DND-41 (cell line): ENCODE measurements around the gene FARP1.

Experiments
- CTCF ChIP-seq: IDR thresholded peaks from 2 replicates; pipeline ENCODE4 v1.5.1; 2012; ENCODE audit warnings: borderline replicate concordance, low read length, moderate library complexity, mild to moderate bottlenecking; ENCODE audit not compliant: poor library complexity, severe bottlenecking; ENCODE audit errors: extremely low read depth
- EZH2 ChIP-seq: IDR thresholded peaks from 3 replicates; pipeline ENCODE4 v1.6.1; 2012; ENCODE audit warnings: borderline replicate concordance, low read depth, mild to moderate bottlenecking, moderate library complexity, low read length, inconsistent platforms; ENCODE audit not compliant: severe bottlenecking

- TF ChIP-seq CTCF, result no peak
- TF ChIP-seq EZH2, result no peak
Measured at GRCh38 chr13:98405107-98405571, 262.2 kb downstream of the FARP1 start.
